Mesothelial cell of epicardium (in vitro differentiated cells): ENCODE measurements around the gene RNF208. TPM values are rescaled to one million over a fixed set of nuclear protein-coding genes. Genes with fewer than 3 reads are reported as not detected.

Source experiments
- DNase-seq, 2 experiments: peaks; one replicate each; pipeline ENCODE4 v3.0.0; 2021; ENCODE audit warnings: low spot score in 2 of 2; ENCODE audit not compliant: unreplicated experiment in 2 of 2
- H3K27ac Mint-ChIP-seq: 2 replicates; pipeline ENCODE4 v1.8.0; 2021; ENCODE audit warnings: mixed read lengths
- H3K27me3 Mint-ChIP-seq: 2 replicates; pipeline ENCODE4 v1.8.0; 2021; ENCODE audit warnings: low read depth, mixed read lengths
- H3K36me3 Mint-ChIP-seq: 2 replicates; pipeline ENCODE4 v1.8.0; 2021; ENCODE audit warnings: mixed read lengths
- H3K4me1 Mint-ChIP-seq: 2 replicates; pipeline ENCODE4 v1.8.0; 2021; ENCODE audit warnings: mixed read lengths
- H3K4me3 Mint-ChIP-seq: 2 replicates; pipeline ENCODE4 v1.8.0; 2021; ENCODE audit warnings: mild to moderate bottlenecking, moderate library complexity, mixed read lengths
- H3K9me3 Mint-ChIP-seq: 2 replicates; pipeline ENCODE4 v1.8.0; 2021; ENCODE audit warnings: mixed read lengths
- total RNA-seq: library from RNA; stranded (reverse); gene quantifications from 3 replicates; pipeline ENCODE4 v1.2.1, GENCODE V29; 2021
- TF ChIP-seq, protein P1 (sequence below): fragments of 200-600 bp; sonication (generic); IDR thresholded peaks from one replicate; pipeline ENCODE4 v1.5.0; 2021; ENCODE audit warnings: antibody characterized with exemption; ENCODE audit not compliant: unreplicated experiment

The RNF208 gene
- total RNA-seq, 1 donor from 2014 or later: 13.9 TPM

DNA sequence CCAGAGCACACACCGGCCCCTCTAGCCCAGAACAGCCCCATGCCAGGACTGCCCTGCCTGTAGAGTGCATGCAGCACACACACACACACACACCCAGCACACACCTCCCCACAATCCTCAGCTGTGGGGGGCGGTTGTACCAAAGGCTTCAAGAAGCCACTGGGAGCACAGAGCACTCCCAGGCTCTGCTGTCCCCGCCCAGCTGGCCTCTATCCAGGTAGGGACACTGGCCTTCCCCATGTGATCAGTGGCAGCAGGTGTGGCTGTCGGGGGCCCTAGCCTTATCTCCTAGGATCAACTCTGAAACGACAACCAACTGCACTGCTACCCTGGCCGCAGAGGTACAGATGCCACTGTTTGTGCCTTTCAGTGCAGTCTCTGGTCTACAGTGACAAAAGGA lies 35.7 kb downstream of the RNF208 start:
- H3K27me3 Mint-ChIP-seq: no peaks in the 10 kb centered on the region
- DNase-seq: no peak
- H3K4me1 Mint-ChIP-seq: peaks cover 30% of the 10 kb centered on the region
- no peaks in the 10 kb centered on the region for H3K9me3 Mint-ChIP-seq
- H3K4me3 Mint-ChIP-seq: peak overlapping the region; percentile 93
- no peak overlapping the region for H3K27ac Mint-ChIP-seq
- TF ChIP-seq, protein P1, sequence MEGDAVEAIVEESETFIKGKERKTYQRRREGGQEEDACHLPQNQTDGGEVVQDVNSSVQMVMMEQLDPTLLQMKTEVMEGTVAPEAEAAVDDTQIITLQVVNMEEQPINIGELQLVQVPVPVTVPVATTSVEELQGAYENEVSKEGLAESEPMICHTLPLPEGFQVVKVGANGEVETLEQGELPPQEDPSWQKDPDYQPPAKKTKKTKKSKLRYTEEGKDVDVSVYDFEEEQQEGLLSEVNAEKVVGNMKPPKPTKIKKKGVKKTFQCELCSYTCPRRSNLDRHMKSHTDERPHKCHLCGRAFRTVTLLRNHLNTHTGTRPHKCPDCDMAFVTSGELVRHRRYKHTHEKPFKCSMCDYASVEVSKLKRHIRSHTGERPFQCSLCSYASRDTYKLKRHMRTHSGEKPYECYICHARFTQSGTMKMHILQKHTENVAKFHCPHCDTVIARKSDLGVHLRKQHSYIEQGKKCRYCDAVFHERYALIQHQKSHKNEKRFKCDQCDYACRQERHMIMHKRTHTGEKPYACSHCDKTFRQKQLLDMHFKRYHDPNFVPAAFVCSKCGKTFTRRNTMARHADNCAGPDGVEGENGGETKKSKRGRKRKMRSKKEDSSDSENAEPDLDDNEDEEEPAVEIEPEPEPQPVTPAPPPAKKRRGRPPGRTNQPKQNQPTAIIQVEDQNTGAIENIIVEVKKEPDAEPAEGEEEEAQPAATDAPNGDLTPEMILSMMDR: no peak
- H3K36me3 Mint-ChIP-seq: peaks cover 10% of the 10 kb centered on the region

DNA sequence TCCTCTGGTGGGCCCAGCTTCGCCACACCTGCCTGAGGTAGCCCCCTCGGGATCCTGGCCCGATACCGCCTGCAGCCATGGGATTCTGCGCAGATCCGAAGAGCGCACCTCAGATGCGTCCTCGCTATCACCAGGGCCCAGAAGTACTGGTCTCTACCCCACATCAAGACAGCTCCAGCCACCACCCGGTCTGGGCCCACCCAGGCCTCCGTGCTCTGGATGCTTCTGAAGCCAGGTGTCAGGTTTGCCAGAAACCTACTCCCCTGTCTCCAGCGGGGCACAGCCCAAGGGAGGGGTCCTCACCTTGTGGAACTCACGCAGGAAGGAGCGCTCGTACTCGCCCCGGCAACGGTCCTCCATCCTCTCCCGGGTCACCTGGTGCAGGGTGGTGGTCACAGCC lies 36.1 kb downstream of the RNF208 start:
- Mint-ChIP-seq H3K4me3 (peak overlapping the region; percentile 93), H3K4me1 (peaks cover 29% of the 10 kb centered on the region), H3K9me3 (no peaks in the 10 kb centered on the region)

DNA sequence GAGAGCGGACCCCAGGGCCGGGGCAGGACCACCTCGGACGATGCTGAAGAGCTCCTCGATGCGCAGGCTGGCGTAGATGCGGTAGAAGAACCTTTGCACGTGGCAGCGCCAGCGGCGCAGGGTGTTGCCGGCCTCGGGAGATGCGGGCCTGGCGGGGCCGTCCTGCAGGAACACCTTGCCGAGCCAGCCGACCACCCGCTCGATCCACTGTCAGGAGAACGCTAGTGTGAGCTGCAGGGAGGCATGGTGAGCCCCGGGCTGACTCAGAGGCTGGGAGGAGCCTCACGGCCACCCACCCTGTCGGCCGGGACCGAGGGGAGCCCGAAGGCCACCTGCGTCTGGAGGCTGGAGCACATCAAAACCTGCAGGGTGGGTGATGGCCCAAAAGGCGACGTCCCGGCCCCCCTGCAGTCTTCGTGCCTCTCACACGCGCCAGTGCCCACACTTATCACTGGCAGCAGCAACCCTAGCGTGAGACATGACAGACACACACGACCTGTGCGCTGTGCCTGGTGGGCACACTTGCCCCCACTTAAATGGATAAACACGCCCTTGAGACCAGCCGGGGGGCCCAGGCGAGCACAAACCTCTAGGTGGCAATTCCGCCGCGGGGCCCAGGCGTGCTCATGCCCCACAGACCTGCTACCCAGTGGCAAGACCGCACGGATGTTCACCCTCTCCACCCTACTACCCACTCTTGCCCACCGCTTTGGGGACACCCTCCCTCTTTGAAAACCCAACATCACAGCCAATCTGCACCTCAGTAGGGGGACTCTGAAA lies 37.0 kb downstream of the RNF208 start:
- TF ChIP-seq, protein P1: no peak
- Mint-ChIP-seq H3K27me3 (no peaks in the 10 kb centered on the region), H3K36me3 (peaks cover 8% of the 10 kb centered on the region), H3K27ac (no peak overlapping the region), H3K4me3 (no peak overlapping the region), H3K4me1 (peaks cover 24% of the 10 kb centered on the region), H3K9me3 (no peaks in the 10 kb centered on the region)
- DNase-seq: no peak

More for the DNA sequence above, 36.1 kb downstream of the RNF208 start:
- peaks cover 10% of the 10 kb centered on the region for H3K36me3 Mint-ChIP-seq
- no peak overlapping the region for H3K27ac Mint-ChIP-seq
- TF ChIP-seq, protein P1: no peak
- no peak for DNase-seq
- H3K27me3 Mint-ChIP-seq: no peaks in the 10 kb centered on the region

DNA sequence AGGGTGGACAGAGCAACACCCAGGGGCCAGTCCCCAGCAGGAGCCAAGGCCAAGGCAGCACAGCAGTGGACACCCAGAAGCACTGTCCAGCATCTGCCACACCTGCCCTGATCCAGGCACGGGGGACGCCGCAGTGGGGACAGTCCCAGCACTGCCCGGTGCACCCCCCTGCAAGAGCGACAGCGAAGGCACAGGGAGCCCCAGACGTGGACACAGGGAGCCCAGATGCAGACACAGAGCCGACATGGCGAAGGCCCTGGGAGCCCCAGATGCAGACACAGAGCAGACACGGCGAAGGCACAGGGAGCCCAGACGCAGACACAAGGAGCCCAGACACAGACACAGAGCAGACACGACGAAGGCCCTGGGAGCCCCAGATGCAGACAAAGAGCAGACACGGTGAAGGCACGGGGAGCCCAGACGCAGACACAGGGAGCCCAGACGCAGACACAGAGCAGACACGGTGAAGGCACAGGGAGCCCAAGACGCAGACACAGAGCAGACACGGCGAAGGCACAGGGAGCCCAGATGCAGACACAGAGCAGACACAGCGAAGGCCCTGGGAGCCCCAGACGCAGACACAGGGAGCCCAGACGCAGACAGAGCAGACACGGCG lies 38.0 kb downstream of the RNF208 start:
- no peak for DNase-seq
- TF ChIP-seq, protein P1: no peak
- H3K27ac Mint-ChIP-seq: no peak overlapping the region
- no peaks in the 10 kb centered on the region for H3K9me3 Mint-ChIP-seq
- peaks cover 17% of the 10 kb centered on the region for H3K4me1 Mint-ChIP-seq
- H3K4me3 Mint-ChIP-seq: no peak overlapping the region
- H3K27me3 Mint-ChIP-seq: no peaks in the 10 kb centered on the region
- H3K36me3 Mint-ChIP-seq: peaks cover 8% of the 10 kb centered on the region

DNA sequence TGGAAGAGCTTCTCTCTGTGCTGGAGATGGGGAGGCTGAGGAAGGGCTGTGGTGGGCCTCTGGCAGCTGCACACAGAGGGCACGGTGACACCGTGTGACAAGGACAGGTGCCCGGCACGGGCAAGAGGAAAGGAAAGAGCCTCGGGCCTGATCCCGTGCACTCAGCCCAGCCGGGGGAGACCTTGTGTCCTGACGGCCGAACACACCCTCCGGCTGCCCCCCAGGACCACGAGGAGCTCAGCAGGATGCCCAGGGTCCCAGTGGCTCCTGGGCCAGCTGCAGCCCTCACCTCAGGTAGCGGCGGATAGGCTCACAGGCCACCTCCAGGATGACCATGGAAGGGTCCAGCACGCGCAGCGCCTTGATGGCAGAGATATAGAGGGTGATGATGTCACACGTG lies 39.2 kb downstream of the RNF208 start:
- Mint-ChIP-seq H3K4me3 (no peak overlapping the region), H3K9me3 (no peaks in the 10 kb centered on the region), H3K4me1 (peaks cover 13% of the 10 kb centered on the region), H3K27ac (no peak overlapping the region), H3K27me3 (no peaks in the 10 kb centered on the region), H3K36me3 (peaks cover 6% of the 10 kb centered on the region)
- TF ChIP-seq, protein P1: no peak
- no peak for DNase-seq
